SH-SY5Y (cell line): ENCODE results near the gene MRPL41.

Source experiments
- GATA2 ChIP-seq: IDR thresholded peaks from 2 replicates; pipeline ENCODE4 v1.6.1; 2011; ENCODE audit warnings: mild to moderate bottlenecking, low read depth, low read length
- GATA3 ChIP-seq: IDR thresholded peaks from 2 replicates; pipeline ENCODE4 v1.6.1; 2011; ENCODE audit warnings: low read depth, mild to moderate bottlenecking, low read length, moderate library complexity

Gene MRPL41

GRCh38 chr9:137551264-137552021 is at the start of gene MRPL41:
TSS of gene MRPL41 (plus strand) at chr9:137551879. CDS start at chr9:137552082, 203 bp downstream.
- TF ChIP-seq GATA2, result no peak
- no peak for TF ChIP-seq GATA3

GRCh38 chr9:137502008-137502911 is 49.4 kb upstream of the MRPL41 start:
- no peak for TF ChIP-seq GATA2
- no peak for TF ChIP-seq GATA3

- TF ChIP-seq GATA3 (no peak), GATA2 (no peak)
These were observed 47.3 kb upstream of the MRPL41 start for GRCh38 chr9:137504432-137504777.

GRCh38 chr9:137505421-137506140 is 46.1 kb upstream of the MRPL41 start:
- TF ChIP-seq GATA3 (no peak), GATA2 (no peak)

GRCh38 chr9:137506274-137506673 is 45.4 kb upstream of the MRPL41 start:
- TF ChIP-seq GATA2 (no peak), GATA3 (no peak)

GRCh38 chr9:137506702-137507171 is 44.9 kb upstream of the MRPL41 start:
- no peak for TF ChIP-seq GATA3
- no peak for TF ChIP-seq GATA2

- TF ChIP-seq GATA3 (no peak), GATA2 (no peak)
These were observed 42.5 kb upstream of the MRPL41 start for GRCh38 chr9:137509198-137509597.

- TF ChIP-seq GATA2, result no peak
- no peak for TF ChIP-seq GATA3
These were observed 39.8 kb upstream of the MRPL41 start for GRCh38 chr9:137511758-137512463.

- TF ChIP-seq GATA3, result no peak
- no peak for TF ChIP-seq GATA2
These were observed 36.9 kb upstream of the MRPL41 start for GRCh38 chr9:137514691-137515337.

GRCh38 chr9:137515338-137515724 is 36.3 kb upstream of the MRPL41 start:
- TF ChIP-seq GATA2, result no peak
- no peak for TF ChIP-seq GATA3

GRCh38 chr9:137516144-137516917 is 35.3 kb upstream of the MRPL41 start:
- TF ChIP-seq GATA2 (no peak), GATA3 (no peak)

GRCh38 chr9:137519553-137519952 is 32.1 kb upstream of the MRPL41 start:
- TF ChIP-seq GATA3 (no peak), GATA2 (no peak)
